GM12878 (cell line): Measurements from ENCODE around the gene NEK7. TPM values are rescaled to one million over a fixed set of nuclear protein-coding genes. Genes with fewer than 3 reads are reported as not detected.
A peak's percentile ranks its signal among the peaks of the same experiment; 100 is the strongest.

Experiments used
- BACH1 ChIP-seq: fragments of 450-650 bp; IDR thresholded peaks from 2 replicates; pipeline ENCODE4 v1.6.1; 2017; ENCODE audit warnings: mild to moderate bottlenecking, borderline replicate concordance
- DPF2 ChIP-seq: fragments of 450-650 bp; IDR thresholded peaks from 2 replicates; pipeline ENCODE4 v1.6.1; 2017; ENCODE audit warnings: mild to moderate bottlenecking
- E2F4 ChIP-seq: IDR thresholded peaks from 2 replicates; pipeline ENCODE4 v1.6.1; 2012; ENCODE audit warnings: low read depth, low read length, improper control_type of control experiment
- ESRRA ChIP-seq: IDR thresholded peaks from 2 replicates; pipeline ENCODE4 v1.6.1; 2012; ENCODE audit warnings: mild to moderate bottlenecking, low read length, improper control_type of control experiment
- HDGF ChIP-seq: fragments of 450-650 bp; IDR thresholded peaks from 2 replicates; pipeline ENCODE4 v1.6.1; 2016; ENCODE audit warnings: antibody characterized with exemption
- IKZF2 ChIP-seq, 2 experiments: fragments of 450-650 bp; IDR thresholded peaks; 2 replicates each; pipeline ENCODE4 v1.6.1; 2017; ENCODE audit warnings: mild to moderate bottlenecking in 2 of 2, moderate library complexity in 2 of 2
- IRF5 ChIP-seq: fragments of 450-650 bp; IDR thresholded peaks from 2 replicates; pipeline ENCODE4 v1.6.1; 2017; ENCODE audit warnings: borderline replicate concordance
- MTA3 ChIP-seq: IDR thresholded peaks from 2 replicates; pipeline ENCODE4 v1.6.1; 2012; ENCODE audit warnings: low read length, inconsistent platforms, borderline replicate concordance
- MYC ChIP-seq: IDR thresholded peaks from 2 replicates; pipeline ENCODE4 v1.6.1; 2011; ENCODE audit warnings: mild to moderate bottlenecking, low read length, moderate library complexity, inconsistent platforms; ENCODE audit not compliant: insufficient read depth, insufficient replicate concordance, insufficient read length, severe bottlenecking
- NBN ChIP-seq: fragments of 450-650 bp; IDR thresholded peaks from 2 replicates; pipeline ENCODE4 v1.6.1; 2016
- NFIC ChIP-seq: IDR thresholded peaks from 2 replicates; pipeline ENCODE4 v1.6.1; 2012; ENCODE audit warnings: low read depth, mild to moderate bottlenecking, inconsistent platforms, low read length, moderate library complexity
- NRF1 ChIP-seq: conservative IDR thresholded peaks from 2 replicates; pipeline ENCODE4 v1.6.1; 2011; ENCODE audit warnings: mild to moderate bottlenecking, low read depth, low read length, improper control_type of control experiment
- PAX5 ChIP-seq: IDR thresholded peaks from 2 replicates; pipeline ENCODE4 v1.6.1; 2011; ENCODE audit warnings: low read depth, low read length, borderline replicate concordance
- PBX3 ChIP-seq: IDR thresholded peaks from 2 replicates; pipeline ENCODE4 v1.6.1; 2011; ENCODE audit warnings: mild to moderate bottlenecking, low read depth, low read length, moderate library complexity; ENCODE audit not compliant: insufficient replicate concordance
- POLR2A ChIP-seq: IDR thresholded peaks from 2 replicates; pipeline ENCODE4 v1.6.1; 2011; ENCODE audit warnings: low read depth, mild to moderate bottlenecking, low read length
- POLR2AphosphoS2 ChIP-seq: IDR thresholded peaks from 2 replicates; pipeline ENCODE4 v1.6.1; 2011; ENCODE audit warnings: low read depth, mild to moderate bottlenecking, low read length, improper control_type of control experiment, moderate library complexity
- POU2F2 ChIP-seq: IDR thresholded peaks from 3 replicates; pipeline ENCODE4 v1.6.1; 2011; ENCODE audit warnings: low read depth, mild to moderate bottlenecking, low read length, borderline replicate concordance
- RB1 ChIP-seq: fragments of 450-650 bp; formaldehyde crosslinking; IDR thresholded peaks from 2 replicates; pipeline ENCODE4 v1.6.1; 2017; ENCODE audit warnings: mild to moderate bottlenecking, borderline replicate concordance
- SMAD5 ChIP-seq: IDR thresholded peaks from 2 replicates; pipeline ENCODE4 v1.6.1; 2016; ENCODE audit warnings: antibody characterized with exemption, low read depth
- SREBF1 ChIP-seq: IDR thresholded peaks from 2 replicates; pipeline ENCODE4 v1.6.1; 2012; ENCODE audit warnings: mild to moderate bottlenecking, low read length
- SREBF2 ChIP-seq: IDR thresholded peaks from 2 replicates; pipeline ENCODE4 v1.6.1; 2012; ENCODE audit warnings: mild to moderate bottlenecking, low read length
- STAT1 ChIP-seq: fragments of 450-650 bp; conservative IDR thresholded peaks from 2 replicates; pipeline ENCODE4 v1.6.1; 2014; ENCODE audit warnings: antibody characterized with exemption, mild to moderate bottlenecking
- TCF7 ChIP-seq: IDR thresholded peaks from 2 replicates; pipeline ENCODE4 v1.6.1; 2014; ENCODE audit warnings: antibody characterized with exemption, borderline replicate concordance
- ZBTB4 ChIP-seq: fragments of 450-650 bp; formaldehyde crosslinking; IDR thresholded peaks from 2 replicates; pipeline ENCODE4 v1.4.0; 2022; ENCODE audit warnings: mild to moderate bottlenecking, moderate library complexity
- polyA plus RNA-seq, 11 experiments: library from polyadenylated mRNA; depleted of rRNA in 4 of 11; unstranded in 6 of 11; stranded (reverse) in 5 of 11; fragments of >200 nt; fragmentation: Nextera tagmentation in 4 of 11; fragmentation: Illumina TruSeq in 1 of 11; extraction: Ambion mirVana in 4 of 11; extraction: Trizol in 1 of 11; gene quantifications; 1 replicate in 1 of 11; 2 replicates in 10 of 11; pipeline versions ENCODE4 v1.2.1 to v1.2.3, GENCODE V29; 2011 to 2016; ENCODE audit warnings: inconsistent platforms in 2 of 11, missing spikeins in 2 of 11, low read depth in 1 of 11
- total RNA-seq, 4 experiments: library from RNA; depleted of rRNA in 3 of 4; stranded (reverse); fragments of >200 nt in 3 of 4; fragmentation: Illumina TruSeq in 1 of 4; extraction: Trizol in 1 of 4; gene quantifications; 2 replicates each; pipeline versions ENCODE4 v1.2.1 to v1.2.3, GENCODE V29; 2013 to 2021

The NEK7 gene
- total and polyA plus RNA-seq, 10 of the 15 experiments (the other 5 are each of a cell fraction or from before 2014, with no cell fraction given) = 9.4 to 77.7 (median 24.0) TPM

- TF ChIP-seq POLR2AphosphoS2 (no peak), PBX3 (peak; percentile 21), POLR2A (no peak), E2F4 (no peak), SREBF1 (no peak), STAT1 (no peak), ESRRA (no peak), POU2F2 (no peak), MTA3 (no peak), HDGF (no peak), SREBF2 (no peak), NFIC (peak; percentile 14; the same call in 1 of the 2 replicates), NRF1 (no peak), DPF2 (peak; percentile 73; the same call in 1 of the 2 replicates), PAX5 (no peak), ZBTB4 (CRISPR knock-in tag) (no peak), MYC (no peak), TCF7 (0 out of 2 replicates have a peak, but pooled peaks have one; percentile 13), IRF5 (no peak), RB1 (no peak), NBN (0 out of 2 replicates have a peak, but pooled peaks have one; percentile 53), IKZF2 (IDR thresholded peaks at IDR 0.05) (peak; percentile 48 to 63), SMAD5 (no peak), BACH1 (no peak)
Observed at GRCh38 chr1:198162091-198162767, 5.4 kb downstream of the NEK7 start (continued).
